GM12878 (cell line): ENCODE data around the gene PYGB. TPM values are rescaled to one million over a fixed set of nuclear protein-coding genes. Genes with fewer than 3 reads are reported as not detected.

ENCODE experiments used
- ATAC-seq: fragments of 200-7000 bp; cut with Tn5 transposase; 3 replicates; pipeline ENCODE4 v1.9.1; 2020; ENCODE audit warnings: mild to moderate bottlenecking, moderate library complexity
- BruUV-seq: library from RNA; stranded (reverse); fragments of 400-500 nt; replicated peaks from 2 replicates; lab custom pipeline; 2021; lab: Mats Ljungman, UMichigan
- CTCF ChIA-PET: fragments of 300-600 bp; sonication (Branson Sonifier 250); formaldehyde crosslinking; extraction: SDS; loops from one replicate; lab custom pipeline; 2021; ENCODE audit warnings: inconsistent platforms; lab: Yijun Ruan, JAX
- POLR2A ChIA-PET: fragments of 350-600 bp; formaldehyde crosslinking; extraction: SDS; loops from one replicate; lab custom pipeline; 2021; ENCODE audit warnings: inconsistent platforms; lab: Charles Lee
- RAD21 ChIA-PET: fragments of 300-600 bp; sonication (Branson Sonifier 250); formaldehyde crosslinking; loops from one replicate; lab custom pipeline; 2023; ENCODE audit warnings: antibody characterized with exemption; ENCODE audit not compliant: unreplicated experiment; lab: Charles Lee
- SMC1A ChIA-PET: fragments of 300-600 bp; sonication (Branson Sonifier 250); formaldehyde crosslinking; loops from one replicate; lab custom pipeline; 2023; ENCODE audit not compliant: unreplicated experiment, uncharacterized antibody; lab: Charles Lee
- DNase-seq: peaks from one replicate; pipeline ENCODE4 v3.0.0-alpha.2; 2011; ENCODE audit warnings: low read depth, low spot score
- FAIRE-seq: peaks from 3 replicates; lab custom pipeline; 2011; peaks lifted over from hg19 to GRCh38; lab: Jason Lieb, UNC
- H2AFZ ChIP-seq: 2 replicates; pipeline ENCODE4 v1.6.0; 2011; ENCODE audit warnings: low read depth, low read length, control low read depth; ENCODE audit not compliant: control insufficient read depth
- H3K27ac ChIP-seq: 2 replicates; pipeline ENCODE4 v1.5.1; 2011; ENCODE audit warnings: control low read depth; ENCODE audit not compliant: control insufficient read depth, insufficient read depth
- H3K27me3 ChIP-seq, 2 experiments: replicated peaks in 1 of 2; 2 replicates each; pipeline versions ENCODE4 v1.6.0 to v1.6.1; 2011; ENCODE audit warnings: low read length in 1 of 2; ENCODE audit not compliant: control insufficient read depth in 2 of 2, insufficient read depth in 2 of 2
- H3K36me3 ChIP-seq, 2 experiments: 2 replicates each; pipeline ENCODE4 v1.5.1; 2011; ENCODE audit warnings: low read length in 1 of 2; ENCODE audit not compliant: control insufficient read depth in 2 of 2, insufficient read depth in 2 of 2
- H3K4me1 ChIP-seq: 2 replicates; pipeline ENCODE4 v1.6.1; 2011; ENCODE audit warnings: mild to moderate bottlenecking, low read length, moderate library complexity, mixed read lengths; ENCODE audit not compliant: control insufficient read depth, insufficient read depth
- H3K4me2 ChIP-seq: 2 replicates; pipeline ENCODE4 v1.6.0; 2011; ENCODE audit warnings: control low read depth; ENCODE audit not compliant: control insufficient read depth, insufficient read depth
- H3K4me3 ChIP-seq: fragments of 200-600 bp; sonication (generic); 2 replicates; pipeline ENCODE4 v1.5.1; 2016
- H3K79me2 ChIP-seq: 2 replicates; pipeline ENCODE4 v1.6.0; 2011; ENCODE audit warnings: low read length; ENCODE audit not compliant: control insufficient read depth, insufficient read depth
- H3K9ac ChIP-seq: 2 replicates; pipeline ENCODE4 v1.8.0; 2011; ENCODE audit warnings: low read length, control low read depth, mixed read lengths; ENCODE audit not compliant: control insufficient read depth, insufficient read depth
- H3K9me3 ChIP-seq: replicated peaks from 3 replicates; pipeline ENCODE4 v1.5.1; 2011; ENCODE audit warnings: mild to moderate bottlenecking, low read length; ENCODE audit not compliant: control insufficient read depth, insufficient read depth
- H4K20me1 ChIP-seq: 2 replicates; pipeline ENCODE4 v1.6.0; 2011; ENCODE audit not compliant: control insufficient read depth, insufficient read depth
- BCL11A ChIP-seq: IDR thresholded peaks from 2 replicates; pipeline ENCODE4 v1.6.1; 2011; ENCODE audit warnings: low read depth, low read length
- BMI1 ChIP-seq: fragments of 450-650 bp; IDR thresholded peaks from 2 replicates; pipeline ENCODE4 v1.6.1; 2016; ENCODE audit warnings: mild to moderate bottlenecking, moderate library complexity, borderline replicate concordance
- HDAC6 ChIP-seq: fragments of 200-600 bp; sonication (generic); IDR thresholded peaks from one replicate; pipeline ENCODE4 v1.8.0; 2017; ENCODE audit warnings: antibody characterized with exemption; ENCODE audit not compliant: unreplicated experiment
- KDM1A ChIP-seq: fragments of 200-600 bp; sonication (generic); IDR thresholded peaks from 2 replicates; pipeline ENCODE4 v1.6.1; 2016; ENCODE audit warnings: borderline replicate concordance
- POLR2AphosphoS5 ChIP-seq: IDR thresholded peaks from 2 replicates; pipeline ENCODE4 v1.6.1; 2011; ENCODE audit warnings: mild to moderate bottlenecking, low read length, inconsistent platforms
- RCOR1 ChIP-seq: conservative IDR thresholded peaks from 2 replicates; pipeline ENCODE4 v1.6.1; 2012; ENCODE audit warnings: low read depth, low read length, improper control_type of control experiment
- RELB ChIP-seq: fragments of 450-650 bp; IDR thresholded peaks from 2 replicates; pipeline ENCODE4 v1.6.1; 2017; ENCODE audit warnings: low read depth, mild to moderate bottlenecking, moderate library complexity
- USF1 ChIP-seq: IDR thresholded peaks from 2 replicates; pipeline ENCODE4 v1.6.1; 2011; ENCODE audit warnings: borderline replicate concordance, low read depth, mild to moderate bottlenecking, moderate library complexity, mixed read lengths, low read length; ENCODE audit not compliant: insufficient read depth; ENCODE audit errors: extremely low read length
- ZNF622 ChIP-seq: fragments of 450-650 bp; IDR thresholded peaks from 2 replicates; pipeline ENCODE4 v1.6.1; 2017; ENCODE audit warnings: mild to moderate bottlenecking, inconsistent platforms
- WGBS: methylation state at CpG from one replicate; pipeline ENCODE4 v1.1.6; 2016; ENCODE audit warnings: low lambda C conversion rate; ENCODE audit not compliant: insufficient replicate concordance, insufficient coverage; ENCODE audit errors: missing lambda C conversion rate; 5-methylcytosine and 5-hydroxymethylcytosine counted together
- in situ Hi-C: fragments of 300-500 bp; cut with MboI; formaldehyde crosslinking; loops from 9 replicates; pipeline ENCODE4 v1.14.3; 2018; ENCODE audit warnings: mixed read lengths
- intact Hi-C: fragments of 100-400 bp; cut with micrococcal nuclease; formaldehyde crosslinking; loops from one replicate; pipeline ENCODE4 v1.14.2; 2022; ENCODE audit not compliant: unreplicated experiment
- polyA plus RNA-seq, 11 experiments: library from polyadenylated mRNA; depleted of rRNA in 4 of 11; unstranded in 6 of 11; stranded (reverse) in 5 of 11; fragments of >200 nt; fragmentation: Nextera tagmentation in 4 of 11; fragmentation: Illumina TruSeq in 1 of 11; extraction: Ambion mirVana in 4 of 11; extraction: Trizol in 1 of 11; gene quantifications; 1 replicate in 1 of 11; 2 replicates in 10 of 11; pipeline versions ENCODE4 v1.2.1 to v1.2.3, GENCODE V29; 2011 to 2016; ENCODE audit warnings: inconsistent platforms in 2 of 11, missing spikeins in 2 of 11, low read depth in 1 of 11
- total RNA-seq, 4 experiments: library from RNA; depleted of rRNA in 3 of 4; stranded (reverse); fragments of >200 nt in 3 of 4; fragmentation: Illumina TruSeq in 1 of 4; extraction: Trizol in 1 of 4; gene quantifications; 2 replicates each; pipeline versions ENCODE4 v1.2.1 to v1.2.3, GENCODE V29; 2013 to 2021
- TF ChIP-seq, protein P1 (sequence below): IDR thresholded peaks from 2 replicates; pipeline ENCODE4 v1.6.1; 2011; ENCODE audit warnings: borderline replicate concordance, low read depth, mild to moderate bottlenecking, moderate library complexity, low read length; ENCODE audit not compliant: insufficient read depth, poor library complexity, severe bottlenecking
- TF ChIP-seq, protein P2 (sequence below): fragments of 450-650 bp; IDR thresholded peaks from 2 replicates; pipeline ENCODE4 v1.6.1; 2014; ENCODE audit warnings: mild to moderate bottlenecking

The PYGB gene
- total and polyA plus RNA-seq, 10 of the 15 experiments (the other 5 are each of a cell fraction or from before 2014, with no cell fraction given), result 0.34 to 33.5 (median 21.8) TPM

- CTCF ChIA-PET, result interaction anchor here (3.2 kb wide), 1 partner anchor 99 kb away, joined by 29 read pairs; no protein-coding TSS in a partner anchor
- no peak for FAIRE-seq
- no peak overlapping the region for H2AFZ ChIP-seq
- no peak for TF ChIP-seq RCOR1
- TF ChIP-seq, protein P1, sequence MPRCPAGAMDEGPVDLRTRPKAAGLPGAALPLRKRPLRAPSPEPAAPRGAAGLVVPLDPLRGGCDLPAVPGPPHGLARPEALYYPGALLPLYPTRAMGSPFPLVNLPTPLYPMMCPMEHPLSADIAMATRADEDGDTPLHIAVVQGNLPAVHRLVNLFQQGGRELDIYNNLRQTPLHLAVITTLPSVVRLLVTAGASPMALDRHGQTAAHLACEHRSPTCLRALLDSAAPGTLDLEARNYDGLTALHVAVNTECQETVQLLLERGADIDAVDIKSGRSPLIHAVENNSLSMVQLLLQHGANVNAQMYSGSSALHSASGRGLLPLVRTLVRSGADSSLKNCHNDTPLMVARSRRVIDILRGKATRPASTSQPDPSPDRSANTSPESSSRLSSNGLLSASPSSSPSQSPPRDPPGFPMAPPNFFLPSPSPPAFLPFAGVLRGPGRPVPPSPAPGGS, result no peak
- no peak for TF ChIP-seq BCL11A
- TF ChIP-seq, protein P2, sequence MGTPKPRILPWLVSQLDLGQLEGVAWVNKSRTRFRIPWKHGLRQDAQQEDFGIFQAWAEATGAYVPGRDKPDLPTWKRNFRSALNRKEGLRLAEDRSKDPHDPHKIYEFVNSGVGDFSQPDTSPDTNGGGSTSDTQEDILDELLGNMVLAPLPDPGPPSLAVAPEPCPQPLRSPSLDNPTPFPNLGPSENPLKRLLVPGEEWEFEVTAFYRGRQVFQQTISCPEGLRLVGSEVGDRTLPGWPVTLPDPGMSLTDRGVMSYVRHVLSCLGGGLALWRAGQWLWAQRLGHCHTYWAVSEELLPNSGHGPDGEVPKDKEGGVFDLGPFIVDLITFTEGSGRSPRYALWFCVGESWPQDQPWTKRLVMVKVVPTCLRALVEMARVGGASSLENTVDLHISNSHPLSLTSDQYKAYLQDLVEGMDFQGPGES, result no peak
- TF ChIP-seq HDAC6, result no peak
- TF ChIP-seq ZNF622, result no peak
- no peak for TF ChIP-seq USF1
- TF ChIP-seq BMI1, result no peak
- TF ChIP-seq POLR2AphosphoS5, result no peak
- no peak for TF ChIP-seq RELB
- no peak for TF ChIP-seq KDM1A
- TF ChIP-seq, all 136 proteins: peak for 0
- no TSS peak for BruUV-seq
- Histone ChIP-seq H3K4me3 (no peak overlapping the region), H3K4me1 (peaks cover 30% of the 10 kb centered on the region), H3K9ac (no peak overlapping the region), H3K27me3 (no peaks in the 10 kb centered on the region), H3K9me3 (no peaks in the 10 kb centered on the region), H3K4me2 (no peak overlapping the region), H3K27ac (no peak overlapping the region), H4K20me1 (no peaks in the 10 kb centered on the region), H3K79me2 (no peaks in the 10 kb centered on the region), H3K36me3 (peaks cover 4 to 21% of the 10 kb centered on the region in 2 experiments; a peak in 3 of 4 replicates)
- DNase-seq, result no peak
- RAD21 ChIA-PET, result no interaction called here
- 81% methylated on average over 13 of the region's 13 CpGs for WGBS
- in situ Hi-C loops (no loop called here), intact Hi-C loops (no loop called here)
- SMC1A ChIA-PET, result interaction anchor here (1.2 to 2.9 kb wide), 2 partner anchors 98 to 99 kb away, joined by 3 to 20 read pairs; no protein-coding TSS in a partner anchor
- ATAC-seq, result no peak
- POLR2A ChIA-PET, result no interaction called here
Measured at GRCh38 chr20:25300496-25301170, 52.7 kb downstream of the PYGB start.
